ENCODE results near the gene AFAP1L1. TPM values are rescaled to one million over a fixed set of nuclear protein-coding genes. Genes with fewer than 3 reads are reported as not detected.
A peak's percentile ranks its signal among the peaks of the same experiment; 100 is the strongest.

AFAP1L1 gene
- total and polyA plus RNA-seq, 9 of the 15 experiments (the other 6 are each of a cell fraction or from before 2014, with no cell fraction given): 0.01 to 0.12 (median 0.03) TPM; not detected in 4

GRCh38 chr5:149240354-149240998, 31.2 kb upstream of the AFAP1L1 start (continued):
- no peak for TF ChIP-seq MYNN (IDR thresholded peaks at IDR 0.05)
- TF ChIP-seq MYNN (CRISPR knock-in tag; IDR thresholded peaks at IDR 0.05): no peak
- no peak for TF ChIP-seq KLF10 (CRISPR knock-in tag; IDR thresholded peaks at IDR 0.05)
- no peak for TF ChIP-seq SETDB1 (IDR thresholded peaks at IDR 0.05; ENCODE audit: low read length)
- no peak for TF ChIP-seq SMC3 (conservative IDR thresholded peaks at IDR 0.05; ENCODE audit: insufficient read depth, low read depth, low read length)
- TF ChIP-seq ZNF24 (IDR thresholded peaks at IDR 0.05): no peak
- no peak for TF ChIP-seq TFAM (CRISPR knock-in tag; conservative IDR thresholded peaks at IDR 0.05)
- TF ChIP-seq, protein P1, sequence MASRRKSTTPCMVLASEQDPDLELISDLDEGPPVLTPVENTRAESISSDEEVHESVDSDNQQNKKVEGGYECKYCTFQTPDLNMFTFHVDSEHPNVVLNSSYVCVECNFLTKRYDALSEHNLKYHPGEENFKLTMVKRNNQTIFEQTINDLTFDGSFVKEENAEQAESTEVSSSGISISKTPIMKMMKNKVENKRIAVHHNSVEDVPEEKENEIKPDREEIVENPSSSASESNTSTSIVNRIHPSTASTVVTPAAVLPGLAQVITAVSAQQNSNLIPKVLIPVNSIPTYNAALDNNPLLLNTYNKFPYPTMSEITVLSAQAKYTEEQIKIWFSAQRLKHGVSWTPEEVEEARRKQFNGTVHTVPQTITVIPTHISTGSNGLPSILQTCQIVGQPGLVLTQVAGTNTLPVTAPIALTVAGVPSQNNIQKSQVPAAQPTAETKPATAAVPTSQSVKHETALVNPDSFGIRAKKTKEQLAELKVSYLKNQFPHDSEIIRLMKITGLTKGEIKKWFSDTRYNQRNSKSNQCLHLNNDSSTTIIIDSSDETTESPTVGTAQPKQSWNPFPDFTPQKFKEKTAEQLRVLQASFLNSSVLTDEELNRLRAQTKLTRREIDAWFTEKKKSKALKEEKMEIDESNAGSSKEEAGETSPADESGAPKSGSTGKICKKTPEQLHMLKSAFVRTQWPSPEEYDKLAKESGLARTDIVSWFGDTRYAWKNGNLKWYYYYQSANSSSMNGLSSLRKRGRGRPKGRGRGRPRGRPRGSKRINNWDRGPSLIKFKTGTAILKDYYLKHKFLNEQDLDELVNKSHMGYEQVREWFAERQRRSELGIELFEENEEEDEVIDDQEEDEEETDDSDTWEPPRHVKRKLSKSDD (conservative IDR thresholded peaks at IDR 0.05; ENCODE audit: low read length): no peak
- no peak for TF ChIP-seq ILK (tag; IDR thresholded peaks at IDR 0.05; ENCODE audit: borderline replicate concordance, low read depth)
- no peak for TF ChIP-seq ZNF395 (CRISPR knock-in tag; IDR thresholded peaks at IDR 0.05)
- no peak for TF ChIP-seq FOXM1 (IDR thresholded peaks at IDR 0.05; ENCODE audit: low read depth)
- TF ChIP-seq FOXM1 (CRISPR knock-in tag; IDR thresholded peaks at IDR 0.05; ENCODE audit: low read depth): no peak
- no peak for TF ChIP-seq GTF2F1 (IDR thresholded peaks at IDR 0.05; ENCODE audit: low read depth, low read length)
- no peak for TF ChIP-seq MIER1 (IDR thresholded peaks at IDR 0.05; ENCODE audit: low read depth)
- TF ChIP-seq ZNF584 (CRISPR knock-in tag; IDR thresholded peaks at IDR 0.05; ENCODE audit: low read depth): peak; percentile 93
- no peak for TF ChIP-seq EHMT2 (IDR thresholded peaks at IDR 0.05)
- TF ChIP-seq THRB (CRISPR knock-in tag; conservative IDR thresholded peaks at IDR 0.05): no peak
- 0 out of 4 replicates have a peak, but pooled peaks of 1 of the 2 experiments have one; percentile 53 for TF ChIP-seq ETV6 (IDR thresholded peaks at IDR 0.05; ENCODE audit: borderline replicate concordance in 1 of 2, low read depth in 2 of 2, low read length in 1 of 2)
- TF ChIP-seq ETV6 (CRISPR knock-in tag; IDR thresholded peaks at IDR 0.05; ENCODE audit: borderline replicate concordance): no peak
- TF ChIP-seq SMAD2 (IDR thresholded peaks at IDR 0.05; ENCODE audit: low read depth, low read length): no peak
- no peak for TF ChIP-seq ZNF668 (CRISPR knock-in tag; IDR thresholded peaks at IDR 0.05)
- TF ChIP-seq MAZ (CRISPR knock-in tag; conservative IDR thresholded peaks at IDR 0.05 in 1 of 2, IDR thresholded peaks at IDR 0.05 in 1 of 2): peak in 1 of 2 experiments; percentile 33; a peak in 1 of 4 replicates
- peak; percentile 90 for TF ChIP-seq ETV1 (tag; conservative IDR thresholded peaks at IDR 0.05; ENCODE audit: low read depth)

All from K562 (cell line).